Esophagus muscularis mucosa (tissue), 4 donors: ENCODE results near the gene PPDPF. TPM values are rescaled to one million over a fixed set of nuclear protein-coding genes. Genes with fewer than 3 reads are reported as not detected.

Source experiments
- DNase-seq: peaks from one replicate; pipeline ENCODE4 v3.0.0-alpha.2; 2017; ENCODE audit errors: extremely low spot score
- H3K27ac ChIP-seq, 4 donors: fragments of 200-600 bp; sonication (generic); replicated peaks in 1 of 4; 1 replicate in 3 of 4; 2 replicates in 1 of 4; pipeline ENCODE4 v1.5.1; 2016 to 2019; ENCODE audit warnings: mild to moderate bottlenecking in 1 of 4
- H3K27me3 ChIP-seq, 4 donors: fragments of 200-600 bp; sonication (generic); one replicate each; pipeline versions ENCODE4 v1.5.1 to v1.6.0; 2016 to 2019
- H3K36me3 ChIP-seq, 4 donors: fragments of 200-600 bp; sonication (generic); one replicate each; pipeline ENCODE4 v1.5.1; 2016 to 2019
- H3K4me1 ChIP-seq, 4 donors: fragments of 200-600 bp; sonication (generic); one replicate each; pipeline ENCODE4 v1.5.1; 2016 to 2019
- H3K4me3 ChIP-seq, 4 donors: fragments of 200-600 bp; sonication (generic); 1 replicate in 2 of 4; 2 replicates in 2 of 4; pipeline ENCODE4 v1.5.1; 2016 to 2019; ENCODE audit warnings: mild to moderate bottlenecking in 4 of 4, moderate library complexity in 1 of 4
- H3K9me3 ChIP-seq, 4 donors: fragments of 200-600 bp; sonication (generic); 1 replicate in 3 of 4; 2 replicates in 1 of 4; pipeline ENCODE4 v1.5.1; 2016 to 2019
- EP300 ChIP-seq: sonication (generic); formaldehyde crosslinking; IDR thresholded peaks from one replicate; pipeline ENCODE4 v1.6.1; 2017; ENCODE audit warnings: antibody characterized with exemption
- POLR2A ChIP-seq: fragments of 450-650 bp; IDR thresholded peaks from one replicate; pipeline ENCODE4 v1.6.1; 2017; ENCODE audit warnings: antibody characterized with exemption, moderate library complexity, mild to moderate bottlenecking, low read depth
- POLR2AphosphoS5 ChIP-seq, 2 donors: sonication (generic); formaldehyde crosslinking; IDR thresholded peaks; one replicate each; pipeline ENCODE4 v1.6.1; 2017; ENCODE audit warnings: antibody characterized with exemption in 2 of 2
- WGBS: methylation state at CpG from one replicate; pipeline ENCODE4 v1.1.5; 2018; 5-methylcytosine and 5-hydroxymethylcytosine counted together
- intact Hi-C: fragments of 100-400 bp; cut with DNase I; formaldehyde crosslinking; loops from one replicate; pipeline ENCODE4 v1.15.1; 2023
- total RNA-seq, 4 donors: library from RNA; depleted of rRNA; stranded (reverse); fragments of >200 nt; gene quantifications; one replicate each; pipeline versions ENCODE4 v1.1.0 to v1.2.1, GENCODE V29; 2016
- TF ChIP-seq, protein P1 (sequence below), 3 experiments: fragments of 200-600 bp in 2 of 3; fragments of 450-650 bp in 1 of 3; sonication (generic) in 2 of 3; IDR thresholded peaks; one replicate each; pipeline ENCODE4 v1.5.1; 2017 to 2019; ENCODE audit warnings: antibody characterized with exemption in 3 of 3, mild to moderate bottlenecking in 2 of 3, moderate library complexity in 1 of 3

The PPDPF gene
- total RNA-seq, 4 donors from 2014 or later: 150 to 291 (median 270) TPM

DNA sequence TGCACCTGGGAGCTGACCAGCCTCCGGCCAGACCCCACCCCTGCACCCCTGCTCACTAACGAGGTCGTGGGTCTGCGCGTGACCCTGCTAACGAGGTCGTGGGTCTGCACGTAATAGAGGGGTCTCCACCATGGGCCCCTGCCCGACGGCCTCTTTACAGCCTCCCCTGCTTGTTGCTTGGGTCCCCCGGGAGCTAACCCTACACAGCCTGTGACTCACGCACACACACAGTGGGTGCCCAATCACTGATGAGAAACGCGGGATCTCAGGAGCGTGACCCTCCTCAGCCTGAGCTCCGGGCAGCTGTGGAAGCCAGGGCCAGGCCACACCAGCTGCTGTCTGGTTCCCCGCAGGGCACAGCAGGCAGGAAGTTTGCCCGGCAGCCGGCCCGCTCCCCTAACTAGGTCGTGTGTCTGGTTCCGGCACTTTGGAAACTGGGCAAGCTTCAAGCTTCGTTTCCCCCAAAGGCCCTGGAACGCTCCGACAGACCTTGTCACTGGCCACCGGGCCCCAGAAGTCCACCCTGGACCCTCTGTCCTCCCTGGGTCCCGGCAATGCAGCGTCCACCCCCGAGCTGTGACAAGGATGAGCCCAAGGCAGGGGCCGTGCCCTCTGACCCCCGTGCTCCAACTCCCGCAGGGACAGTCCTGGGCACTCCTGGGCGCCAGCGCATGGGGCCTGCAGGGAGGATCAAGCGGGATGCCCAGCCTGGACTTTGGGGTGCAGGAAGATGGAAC is 15.8 kb downstream of the PPDPF start:
- no peaks in the 10 kb centered on the region for H3K36me3 ChIP-seq
- intact Hi-C loops: loop anchor here (2.0 to 10.0 kb wide), 2 partner anchors 118 to 438 kb away; partner anchors contain the start of genes RTEL1 and STMN3
- no peak for TF ChIP-seq EP300
- TF ChIP-seq POLR2AphosphoS5 (IDR thresholded peaks at IDR 0.05): no peak
- TF ChIP-seq, protein P1, sequence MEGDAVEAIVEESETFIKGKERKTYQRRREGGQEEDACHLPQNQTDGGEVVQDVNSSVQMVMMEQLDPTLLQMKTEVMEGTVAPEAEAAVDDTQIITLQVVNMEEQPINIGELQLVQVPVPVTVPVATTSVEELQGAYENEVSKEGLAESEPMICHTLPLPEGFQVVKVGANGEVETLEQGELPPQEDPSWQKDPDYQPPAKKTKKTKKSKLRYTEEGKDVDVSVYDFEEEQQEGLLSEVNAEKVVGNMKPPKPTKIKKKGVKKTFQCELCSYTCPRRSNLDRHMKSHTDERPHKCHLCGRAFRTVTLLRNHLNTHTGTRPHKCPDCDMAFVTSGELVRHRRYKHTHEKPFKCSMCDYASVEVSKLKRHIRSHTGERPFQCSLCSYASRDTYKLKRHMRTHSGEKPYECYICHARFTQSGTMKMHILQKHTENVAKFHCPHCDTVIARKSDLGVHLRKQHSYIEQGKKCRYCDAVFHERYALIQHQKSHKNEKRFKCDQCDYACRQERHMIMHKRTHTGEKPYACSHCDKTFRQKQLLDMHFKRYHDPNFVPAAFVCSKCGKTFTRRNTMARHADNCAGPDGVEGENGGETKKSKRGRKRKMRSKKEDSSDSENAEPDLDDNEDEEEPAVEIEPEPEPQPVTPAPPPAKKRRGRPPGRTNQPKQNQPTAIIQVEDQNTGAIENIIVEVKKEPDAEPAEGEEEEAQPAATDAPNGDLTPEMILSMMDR (IDR thresholded peaks at IDR 0.05): no peak
- TF ChIP-seq POLR2A: no peak
- WGBS: 57% methylated on average over 14 of the region's 35 CpGs
- no peaks in the 10 kb centered on the region for H3K9me3 ChIP-seq
- H3K4me3 ChIP-seq: peak overlapping the region in 1 of 4 donors; percentile 51
- DNase-seq: no peak
- peaks cover 16 to 34% (median 27%) of the 10 kb centered on the region in 4 donors for H3K4me1 ChIP-seq
- peaks cover 0 to 81% (median 23%) of the 10 kb centered on the region in 4 donors for H3K27me3 ChIP-seq
- no peak overlapping the region for H3K27ac ChIP-seq

DNA sequence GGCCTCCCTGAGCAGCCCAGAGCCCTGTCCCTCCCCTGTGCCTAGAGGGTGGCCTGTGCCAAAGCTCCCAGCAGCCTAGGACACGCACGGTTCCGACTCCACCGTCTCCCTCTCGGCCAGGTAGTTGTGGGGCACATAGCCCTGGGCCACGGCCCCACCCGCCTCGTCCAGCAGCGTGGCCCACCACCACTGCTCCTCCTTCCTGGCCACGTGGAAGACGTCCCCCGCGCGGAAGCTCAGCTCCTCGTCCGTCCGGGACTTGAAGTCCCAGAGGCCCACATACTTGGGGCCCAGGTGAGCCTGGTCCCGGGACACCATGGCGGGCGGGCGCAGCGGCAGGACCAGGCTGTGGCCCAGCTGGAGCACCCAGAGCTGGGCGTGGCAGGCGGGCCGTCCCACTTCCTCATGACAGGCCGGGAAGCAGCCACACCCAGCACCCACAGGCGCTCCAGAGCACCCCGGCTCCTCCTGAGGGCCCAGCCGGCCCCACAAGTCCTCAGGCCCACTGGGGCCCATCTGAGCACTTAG is 16.5 kb downstream of the PPDPF start, which contains the start of gene PTK6:
PTK6 (minus strand) TSS at position 380 of the 528 bp plus-strand sequence; CDS start at position 318, 62 bp downstream.
- no peaks in the 10 kb centered on the region for H3K36me3 ChIP-seq
- H3K9me3 ChIP-seq: no peaks in the 10 kb centered on the region
- H3K27ac ChIP-seq: peak within 1 kb of the TSS in 3 of 4 donors; percentile 33 to 52 (median 44)
- 77% methylated on average over 17 of the region's 29 CpGs for WGBS
- intact Hi-C loops: loop anchor here (2.0 to 10.0 kb wide), 2 partner anchors 118 to 438 kb away; partner anchors contain the start of genes RTEL1 and STMN3
- peaks cover 16 to 34% (median 27%) of the 10 kb centered on the region in 4 donors for H3K4me1 ChIP-seq
- TF ChIP-seq, protein P1 (IDR thresholded peaks at IDR 0.05): no peak
- TF ChIP-seq POLR2A: no peak
- TF ChIP-seq POLR2AphosphoS5 (IDR thresholded peaks at IDR 0.05): no peak
- TF ChIP-seq EP300: no peak
- peaks cover 0 to 76% (median 23%) of the 10 kb centered on the region in 4 donors for H3K27me3 ChIP-seq
- peak within 1 kb of the TSS; percentile 23 to 51 (median 36) for H3K4me3 ChIP-seq
- no peak for DNase-seq

GRCh38 chr20:63537525-63538203 is 17.1 kb downstream of the PPDPF start:
- H3K27ac ChIP-seq: peak overlapping the region in 3 of 4 donors; percentile 33 to 52 (median 44)
- TF ChIP-seq POLR2AphosphoS5 (IDR thresholded peaks at IDR 0.05) (peak; percentile 13 to 47), EP300 (no peak), POLR2A (no peak)
- TF ChIP-seq, protein P1 (IDR thresholded peaks at IDR 0.05): peak; percentile 91 to 97 (median 93)
- peaks cover 16 to 34% (median 27%) of the 10 kb centered on the region in 4 donors for H3K4me1 ChIP-seq
- peak; percentile 96 for DNase-seq
- H3K4me3 ChIP-seq: peak overlapping the region; percentile 23 to 51 (median 36)
- intact Hi-C loops: loop anchor here (2.0 to 10.0 kb wide), 3 partner anchors 117 to 437 kb away; partner anchors contain the start of genes RTEL1 and STMN3
- no peaks in the 10 kb centered on the region for H3K9me3 ChIP-seq
- peaks cover 0 to 71% (median 23%) of the 10 kb centered on the region in 4 donors for H3K27me3 ChIP-seq
- no peaks in the 10 kb centered on the region for H3K36me3 ChIP-seq
- no CpG with 5 or more reads among the region's 34 CpGs for WGBS

- Histone ChIP-seq H3K4me1 (peaks cover 16 to 34% (median 27%) of the 10 kb centered on the region in 4 donors), H3K27me3 (peaks cover 0 to 63% (median 23%) of the 10 kb centered on the region in 4 donors), H3K36me3 (no peaks in the 10 kb centered on the region), H3K9me3 (no peaks in the 10 kb centered on the region), H3K4me3 (peak overlapping the region; percentile 23 to 51 (median 36)), H3K27ac (no peak overlapping the region)
- TF ChIP-seq EP300: no peak
- TF ChIP-seq, protein P1 (IDR thresholded peaks at IDR 0.05): peak in 1 of 3 experiments; percentile 14
- intact Hi-C loops: loop anchor here (2.0 to 10.0 kb wide), 2 partner anchors 116 to 258 kb away; partner anchors contain the start of genes RTEL1 and STMN3
- DNase-seq: no peak
- WGBS: 41% methylated on average over 12 of the region's 27 CpGs
Measured at GRCh38 chr20:63538204-63539091, 17.9 kb downstream of the PPDPF start.
